GM12892 (cell line): ENCODE measurements around the gene P4HB.

ENCODE experiments used
- POLR2A ChIP-seq: IDR thresholded peaks from 2 replicates; pipeline ENCODE4 v1.6.1; 2011; ENCODE audit warnings: low read depth, low read length, control low read depth
- POLR2AphosphoS5 ChIP-seq: IDR thresholded peaks from 2 replicates; pipeline ENCODE4 v1.6.1; 2011; ENCODE audit warnings: low read depth, low read length, control low read depth
- TAF1 ChIP-seq: IDR thresholded peaks from 2 replicates; pipeline ENCODE4 v1.6.1; 2011; ENCODE audit warnings: low read depth, mild to moderate bottlenecking, control low read depth, low read length, borderline replicate concordance

DNA sequence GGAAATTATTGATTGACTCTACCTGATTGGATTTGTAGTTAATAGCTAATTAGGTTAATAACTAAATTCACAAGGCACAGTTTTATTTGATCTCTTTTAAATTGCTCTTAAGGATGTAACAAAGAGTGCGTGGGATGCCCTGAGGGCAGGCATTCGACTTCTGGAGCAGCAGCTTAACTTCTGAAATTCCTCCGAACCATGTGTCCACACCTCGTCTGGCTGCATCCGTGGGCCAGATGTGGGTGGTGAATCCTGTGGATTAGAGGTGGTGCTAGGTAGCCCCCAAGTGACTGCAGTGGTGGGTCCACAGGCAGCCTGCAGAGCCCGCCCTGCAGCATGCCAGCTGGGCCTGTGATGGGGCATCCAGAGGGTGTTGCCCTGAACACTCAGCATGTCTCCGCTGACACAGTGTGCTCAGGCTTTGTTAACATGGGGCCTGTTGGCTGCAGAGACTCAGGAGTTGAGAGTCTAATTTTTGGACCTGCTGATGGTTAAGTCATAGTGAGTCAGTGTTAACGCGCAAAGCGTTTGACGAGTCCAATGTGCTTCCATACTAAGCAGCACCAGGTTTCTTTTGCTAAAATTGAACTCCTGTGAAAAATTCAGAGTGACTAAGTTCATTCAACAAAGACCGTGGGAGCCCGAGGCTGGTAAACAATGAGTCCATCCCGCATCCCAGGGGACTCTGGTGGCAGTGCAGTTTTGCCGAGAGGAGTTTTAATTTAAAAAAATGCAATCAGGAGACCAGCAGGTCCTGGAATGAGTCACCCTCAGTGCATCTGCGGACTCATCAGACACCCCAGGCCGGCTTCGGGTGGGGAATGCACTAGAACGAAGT, 37.9 kb upstream of the P4HB start:
- TF ChIP-seq POLR2A (no peak), POLR2AphosphoS5 (no peak), TAF1 (no peak)
